ENCODE results near the gene PDPR.
"Not testable (repeated sequence)": the region's sequence is repeated elsewhere in the genome, so short reads cannot be mapped to it uniquely, and the experiment has no call there.

Gene PDPR

GRCh38 chr16:70149296-70149695, 35.2 kb downstream of the PDPR start:
- intact Hi-C loops (cut with micrococcal nuclease); H3K27ac Mint-ChIP-seq; H3K4me1 Mint-ChIP-seq (ENCODE audit: low read depth); H3K9me3 Mint-ChIP-seq; H3K27me3 Mint-ChIP-seq; H3K4me3 Mint-ChIP-seq: not testable (repeated sequence)
- H3K36me3 Mint-ChIP-seq (ENCODE audit: low read depth), result peaks cover 15% of the 10 kb centered on the region

- Mint-ChIP-seq H3K9me3 (no peaks in the 10 kb centered on the region), H3K27ac (no peak overlapping the region), H3K36me3 (ENCODE audit: low read depth) (no peaks in the 10 kb centered on the region), H3K4me3 (no peak overlapping the region), H3K4me1 (ENCODE audit: low read depth) (no peaks in the 10 kb centered on the region), H3K27me3 (no peaks in the 10 kb centered on the region)
- intact Hi-C loops (cut with micrococcal nuclease), result no loop called here
Measured at GRCh38 chr16:70151391-70151790, 37.3 kb downstream of the PDPR start.

- no peak overlapping the region for H3K4me3 Mint-ChIP-seq
- no peaks in the 10 kb centered on the region for H3K4me1 Mint-ChIP-seq (ENCODE audit: low read depth)
- no peaks in the 10 kb centered on the region for H3K27me3 Mint-ChIP-seq
- H3K36me3 Mint-ChIP-seq (ENCODE audit: low read depth), result no peaks in the 10 kb centered on the region
- intact Hi-C loops (cut with micrococcal nuclease), result no loop called here
- H3K9me3 Mint-ChIP-seq, result no peaks in the 10 kb centered on the region
- no peak overlapping the region for H3K27ac Mint-ChIP-seq
Measured at GRCh38 chr16:70151941-70152509, 37.9 kb downstream of the PDPR start.

DNA sequence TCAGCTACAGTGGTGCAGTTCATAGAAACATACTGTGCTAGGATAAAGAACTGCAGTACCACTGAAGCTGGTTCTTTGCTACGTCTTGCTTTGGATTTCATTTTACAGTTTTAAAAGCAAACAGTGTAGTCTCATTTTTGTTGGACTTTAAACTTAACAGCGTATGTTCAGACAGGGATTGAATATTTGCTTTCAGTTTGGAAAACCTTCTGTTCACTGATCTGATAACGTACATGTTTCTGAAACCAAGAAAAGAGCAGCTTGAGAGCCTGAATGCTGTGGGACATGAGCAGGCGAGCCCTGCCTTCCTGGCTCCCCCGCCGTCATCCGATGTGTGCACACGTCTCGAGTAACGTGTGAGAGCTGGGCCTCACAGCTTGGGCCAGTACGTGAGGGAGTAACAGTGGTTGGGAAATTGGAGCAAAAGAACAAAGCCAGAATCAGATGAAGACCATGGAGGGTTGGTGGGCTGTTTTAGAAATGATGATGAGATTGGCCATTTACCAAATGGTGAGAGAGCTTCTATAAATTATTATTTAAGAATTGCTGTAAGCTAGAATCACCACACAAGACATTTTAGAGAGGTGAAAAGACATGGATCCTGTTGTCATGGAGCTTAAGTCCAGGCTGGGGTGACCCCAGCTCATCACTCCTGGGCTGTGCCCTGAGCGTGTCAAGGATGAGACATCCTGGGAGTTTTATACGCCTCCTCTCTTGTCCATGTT, 38.6 kb downstream of the PDPR start:
- no peaks in the 10 kb centered on the region for H3K4me1 Mint-ChIP-seq (ENCODE audit: low read depth)
- intact Hi-C loops (cut with micrococcal nuclease), result no loop called here
- H3K27ac Mint-ChIP-seq, result no peak overlapping the region
- no peak overlapping the region for H3K4me3 Mint-ChIP-seq
- no peaks in the 10 kb centered on the region for H3K27me3 Mint-ChIP-seq
- H3K36me3 Mint-ChIP-seq (ENCODE audit: low read depth), result no peaks in the 10 kb centered on the region
- no peaks in the 10 kb centered on the region for H3K9me3 Mint-ChIP-seq

DNA sequence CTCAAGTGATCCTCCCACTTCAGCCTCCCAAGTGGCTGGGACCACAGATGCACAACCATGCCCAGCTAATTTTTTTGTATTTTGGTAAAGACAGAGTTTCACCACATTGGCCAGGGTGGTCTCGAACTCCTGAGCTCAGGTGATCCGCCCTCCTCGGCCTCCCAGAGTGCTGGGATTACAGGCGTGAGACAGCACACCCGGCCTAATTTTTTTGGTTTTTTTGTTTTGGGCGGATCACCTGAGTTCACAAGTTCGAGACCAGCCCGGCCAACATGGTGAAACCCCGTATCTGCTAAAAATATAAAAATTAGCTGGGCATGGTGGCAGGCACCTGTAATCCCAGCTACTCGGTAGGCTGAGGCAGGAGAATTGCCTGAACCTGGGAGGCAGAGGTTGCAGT, 40.6 kb downstream of the PDPR start:
- H3K36me3 Mint-ChIP-seq (ENCODE audit: low read depth); H3K4me3 Mint-ChIP-seq; intact Hi-C loops (cut with micrococcal nuclease); H3K27me3 Mint-ChIP-seq; H3K4me1 Mint-ChIP-seq (ENCODE audit: low read depth); H3K9me3 Mint-ChIP-seq; H3K27ac Mint-ChIP-seq: not testable (repeated sequence)

- intact Hi-C loops (cut with micrococcal nuclease), result no loop called here
- H3K9me3 Mint-ChIP-seq, result no peaks in the 10 kb centered on the region
- H3K27ac Mint-ChIP-seq, result no peak overlapping the region
- H3K27me3 Mint-ChIP-seq, result no peaks in the 10 kb centered on the region
- no peaks in the 10 kb centered on the region for H3K4me1 Mint-ChIP-seq (ENCODE audit: low read depth)
- H3K4me3 Mint-ChIP-seq, result no peak overlapping the region
- H3K36me3 Mint-ChIP-seq (ENCODE audit: low read depth), result no peaks in the 10 kb centered on the region
Measured at GRCh38 chr16:70156207-70156978, 42.3 kb downstream of the PDPR start.

GRCh38 chr16:70157105-70157476, 43.0 kb downstream of the PDPR start:
- no peak overlapping the region for H3K27ac Mint-ChIP-seq
- H3K27me3 Mint-ChIP-seq, result no peaks in the 10 kb centered on the region
- H3K36me3 Mint-ChIP-seq (ENCODE audit: low read depth), result no peaks in the 10 kb centered on the region
- no peak overlapping the region for H3K4me3 Mint-ChIP-seq
- no peaks in the 10 kb centered on the region for H3K9me3 Mint-ChIP-seq
- intact Hi-C loops (cut with micrococcal nuclease), result no loop called here
- H3K4me1 Mint-ChIP-seq (ENCODE audit: low read depth), result no peaks in the 10 kb centered on the region

DNA sequence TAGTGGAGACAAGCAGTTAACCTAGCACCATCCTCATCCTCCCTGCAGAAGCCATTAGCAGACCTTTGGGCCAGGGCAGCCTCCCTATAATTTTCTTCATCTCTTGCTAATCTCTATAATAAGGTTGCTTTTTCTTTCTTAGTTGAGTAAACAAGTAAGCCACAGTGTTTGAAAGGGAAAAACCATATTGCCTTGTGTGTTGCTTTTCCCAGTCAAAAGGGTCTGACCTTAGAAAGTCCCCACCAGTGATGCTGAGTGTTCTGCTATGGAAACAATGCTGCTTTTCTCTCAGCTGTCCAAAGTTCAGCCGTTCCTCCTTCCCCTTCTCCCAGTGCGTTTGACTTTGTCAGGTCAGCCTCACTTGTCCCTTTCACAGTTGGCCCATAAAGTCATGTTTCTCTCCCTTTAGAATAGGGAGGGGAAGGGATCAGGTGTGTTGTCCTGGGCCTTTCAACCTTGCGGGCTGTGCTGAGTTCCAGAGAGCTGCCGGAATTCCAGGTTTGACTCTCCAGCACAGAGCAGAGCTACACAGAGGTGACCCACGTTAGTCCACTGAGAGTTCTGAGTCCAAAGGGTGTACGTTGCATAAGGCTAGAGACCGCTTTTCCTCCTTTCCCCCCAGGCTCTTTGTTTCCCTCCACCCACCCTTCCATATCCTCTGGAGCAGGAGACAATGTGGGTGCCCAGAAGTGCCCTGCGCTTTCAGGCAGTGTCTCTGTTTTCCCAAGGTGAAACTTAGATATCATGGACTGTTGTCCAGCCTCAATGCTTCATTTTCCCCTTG, 43.5 kb downstream of the PDPR start:
- no peak overlapping the region for H3K27ac Mint-ChIP-seq
- no peaks in the 10 kb centered on the region for H3K4me1 Mint-ChIP-seq (ENCODE audit: low read depth)
- no peaks in the 10 kb centered on the region for H3K27me3 Mint-ChIP-seq
- H3K36me3 Mint-ChIP-seq (ENCODE audit: low read depth), result no peaks in the 10 kb centered on the region
- H3K9me3 Mint-ChIP-seq, result no peaks in the 10 kb centered on the region
- no peak overlapping the region for H3K4me3 Mint-ChIP-seq
- intact Hi-C loops (cut with micrococcal nuclease), result no loop called here

- intact Hi-C loops (cut with micrococcal nuclease), result no loop called here
- no peaks in the 10 kb centered on the region for H3K9me3 Mint-ChIP-seq
- no peak overlapping the region for H3K27ac Mint-ChIP-seq
- H3K36me3 Mint-ChIP-seq (ENCODE audit: low read depth), result no peaks in the 10 kb centered on the region
- no peaks in the 10 kb centered on the region for H3K27me3 Mint-ChIP-seq
- no peak overlapping the region for H3K4me3 Mint-ChIP-seq
- H3K4me1 Mint-ChIP-seq (ENCODE audit: low read depth), result no peaks in the 10 kb centered on the region
Measured at GRCh38 chr16:70158261-70158939, 44.3 kb downstream of the PDPR start.

DNA sequence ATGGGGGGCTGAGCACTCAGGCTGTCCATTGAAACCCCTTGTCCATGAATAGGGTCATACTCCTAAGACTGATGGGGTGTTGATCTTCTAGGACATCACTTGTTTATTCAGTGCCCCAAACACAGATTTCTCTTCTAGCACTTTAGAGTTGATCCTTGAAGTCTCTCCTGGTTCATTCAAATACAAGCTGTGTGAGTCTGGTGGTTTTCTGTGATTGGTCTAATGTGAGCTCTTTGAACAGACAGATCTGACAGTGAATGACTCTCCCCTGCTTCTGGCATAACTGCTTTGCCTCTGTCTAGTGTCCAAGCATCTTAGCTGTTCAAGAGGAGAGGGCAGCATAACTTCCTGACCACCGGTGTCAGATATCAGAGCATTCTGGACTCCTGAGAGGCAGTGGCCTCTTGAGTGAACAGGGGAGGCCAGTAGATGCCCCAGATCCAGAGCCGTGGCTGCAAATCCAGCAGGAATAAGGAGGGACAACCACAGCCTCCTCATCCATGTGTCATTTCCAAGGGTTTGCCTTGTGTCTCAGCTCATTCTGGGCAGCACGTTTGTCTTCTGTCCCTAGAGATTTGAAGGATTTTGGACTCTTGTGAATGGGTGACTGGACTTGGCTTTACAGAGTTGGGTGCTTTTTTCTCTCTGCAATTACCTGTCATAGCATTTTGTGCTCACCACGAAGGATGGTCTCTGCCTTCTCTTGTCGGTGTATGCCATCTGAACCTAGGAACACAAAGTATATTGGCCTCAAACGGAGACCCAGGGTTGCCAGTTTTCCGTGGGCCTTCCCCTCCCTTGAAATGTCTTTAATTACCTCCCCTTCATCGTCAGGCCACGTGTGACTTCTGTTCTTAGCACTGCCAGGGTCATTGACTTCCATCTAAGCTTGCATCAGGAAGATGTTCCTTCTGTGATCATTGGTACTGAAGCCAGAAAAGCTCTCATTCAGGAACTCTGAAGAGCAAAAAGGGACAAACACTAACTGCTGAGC, 45.5 kb downstream of the PDPR start:
- Mint-ChIP-seq H3K4me3 (no peak overlapping the region), H3K27me3 (no peaks in the 10 kb centered on the region), H3K36me3 (ENCODE audit: low read depth) (no peaks in the 10 kb centered on the region), H3K27ac (no peak overlapping the region), H3K4me1 (ENCODE audit: low read depth) (no peaks in the 10 kb centered on the region), H3K9me3 (no peaks in the 10 kb centered on the region)
- intact Hi-C loops (cut with micrococcal nuclease), result loop anchor here (10.0 kb wide), 1 partner anchor 105 kb away; no protein-coding TSS in a partner anchor

GRCh38 chr16:70160388-70160787, 46.3 kb downstream of the PDPR start:
- intact Hi-C loops (cut with micrococcal nuclease), result loop anchor here (10.0 kb wide), 1 partner anchor 104 kb away; no protein-coding TSS in a partner anchor
- Mint-ChIP-seq H3K4me1 (ENCODE audit: low read depth) (peaks cover 5% of the 10 kb centered on the region), H3K27me3 (peaks cover 3% of the 10 kb centered on the region), H3K4me3 (no peak overlapping the region), H3K27ac (no peak overlapping the region), H3K9me3 (no peaks in the 10 kb centered on the region), H3K36me3 (ENCODE audit: low read depth) (no peaks in the 10 kb centered on the region)

GRCh38 chr16:70160821-70161220, 46.7 kb downstream of the PDPR start:
- H3K9me3 Mint-ChIP-seq, result no peaks in the 10 kb centered on the region
- intact Hi-C loops (cut with micrococcal nuclease), result loop anchor here (10.0 kb wide), 1 partner anchor 104 kb away; no protein-coding TSS in a partner anchor

More at GRCh38 chr16:70160821-70161220, 46.7 kb downstream of the PDPR start:
- Mint-ChIP-seq H3K27ac (no peak overlapping the region), H3K27me3 (peaks cover 3% of the 10 kb centered on the region), H3K36me3 (ENCODE audit: low read depth) (no peaks in the 10 kb centered on the region), H3K4me3 (no peak overlapping the region), H3K4me1 (ENCODE audit: low read depth) (peaks cover 5% of the 10 kb centered on the region)
